Smooth muscle cell (in vitro differentiated cells): Measurements from ENCODE around the gene MTCH1. TPM values are rescaled to one million over a fixed set of nuclear protein-coding genes. Genes with fewer than 3 reads are reported as not detected.

Experiments
- DNase-seq: peaks from one replicate; lab custom pipeline; 2025; ENCODE audit not compliant: unreplicated experiment; lab: John Stamatoyannopoulos, UW
- H2AFZ ChIP-seq: fragments of 200-600 bp; sonication (generic); 2 replicates; pipeline ENCODE4 v1.6.0; 2016; ENCODE audit warnings: antibody characterized with exemption, low read depth, mild to moderate bottlenecking
- H3F3A ChIP-seq: fragments of 200-600 bp; sonication (generic); 2 replicates; pipeline ENCODE4 v1.6.0; 2017; ENCODE audit warnings: antibody characterized with exemption, low read depth
- H3K27ac ChIP-seq: fragments of 200-600 bp; sonication (generic); 2 replicates; pipeline ENCODE4 v1.5.1; 2016; ENCODE audit warnings: low read depth, mild to moderate bottlenecking
- H3K27me3 ChIP-seq: fragments of 200-600 bp; sonication (generic); 2 replicates; pipeline ENCODE4 v1.6.1; 2016; ENCODE audit warnings: low read depth, mild to moderate bottlenecking
- H3K36me3 ChIP-seq: fragments of 200-600 bp; sonication (generic); 2 replicates; pipeline ENCODE4 v1.5.1; 2016; ENCODE audit warnings: low read depth
- H3K4me1 ChIP-seq: fragments of 200-600 bp; sonication (generic); 2 replicates; pipeline ENCODE4 v1.5.1; 2016; ENCODE audit warnings: low read depth
- H3K4me2 ChIP-seq: fragments of 200-600 bp; sonication (generic); 2 replicates; pipeline ENCODE4 v1.6.0; 2016; ENCODE audit warnings: mild to moderate bottlenecking
- H3K4me3 ChIP-seq: fragments of 200-600 bp; sonication (generic); 2 replicates; pipeline ENCODE4 v1.5.1; 2016; ENCODE audit warnings: mild to moderate bottlenecking
- H3K79me2 ChIP-seq: fragments of 200-600 bp; sonication (generic); 2 replicates; pipeline ENCODE4 v1.6.0; 2016; ENCODE audit warnings: low read depth, mild to moderate bottlenecking
- H3K9ac ChIP-seq: fragments of 200-600 bp; sonication (generic); 2 replicates; pipeline ENCODE4 v1.6.0; 2016; ENCODE audit warnings: low read depth
- H3K9me3 ChIP-seq: fragments of 200-600 bp; sonication (generic); replicated peaks from 2 replicates; pipeline ENCODE4 v1.5.1; 2016; ENCODE audit warnings: low read depth
- H4K20me1 ChIP-seq: fragments of 200-600 bp; sonication (generic); 2 replicates; pipeline ENCODE4 v1.6.0; 2016; ENCODE audit warnings: low read depth
- WGBS: methylation state at CpG from one replicate; pipeline ENCODE4 v1.1.7; 2016; ENCODE audit warnings: low lambda C conversion rate; 5-methylcytosine and 5-hydroxymethylcytosine counted together
- polyA plus RNA-seq: library from polyadenylated mRNA; unstranded; fragments of >200 nt; fragmentation: Nextera tagmentation; extraction: Ambion mirVana; gene quantifications from 2 replicates; pipeline ENCODE4 v1.2.1, GENCODE V29; 2016
- total RNA-seq: library from RNA; depleted of rRNA; stranded (reverse); fragments of >200 nt; gene quantifications from 2 replicates; pipeline ENCODE4 v1.2.3, GENCODE V29; 2014
- TF ChIP-seq, protein P1 (sequence below): fragments of 200-600 bp; sonication (generic); IDR thresholded peaks from 2 replicates; pipeline ENCODE4 v1.5.1; 2017; ENCODE audit warnings: borderline replicate concordance, mild to moderate bottlenecking, antibody characterized with exemption; ENCODE audit not compliant: insufficient read depth, poor library complexity, severe bottlenecking

Gene MTCH1
- total and polyA plus RNA-seq, 2 experiments from 2014 or later, result 200 to 517 TPM

DNA sequence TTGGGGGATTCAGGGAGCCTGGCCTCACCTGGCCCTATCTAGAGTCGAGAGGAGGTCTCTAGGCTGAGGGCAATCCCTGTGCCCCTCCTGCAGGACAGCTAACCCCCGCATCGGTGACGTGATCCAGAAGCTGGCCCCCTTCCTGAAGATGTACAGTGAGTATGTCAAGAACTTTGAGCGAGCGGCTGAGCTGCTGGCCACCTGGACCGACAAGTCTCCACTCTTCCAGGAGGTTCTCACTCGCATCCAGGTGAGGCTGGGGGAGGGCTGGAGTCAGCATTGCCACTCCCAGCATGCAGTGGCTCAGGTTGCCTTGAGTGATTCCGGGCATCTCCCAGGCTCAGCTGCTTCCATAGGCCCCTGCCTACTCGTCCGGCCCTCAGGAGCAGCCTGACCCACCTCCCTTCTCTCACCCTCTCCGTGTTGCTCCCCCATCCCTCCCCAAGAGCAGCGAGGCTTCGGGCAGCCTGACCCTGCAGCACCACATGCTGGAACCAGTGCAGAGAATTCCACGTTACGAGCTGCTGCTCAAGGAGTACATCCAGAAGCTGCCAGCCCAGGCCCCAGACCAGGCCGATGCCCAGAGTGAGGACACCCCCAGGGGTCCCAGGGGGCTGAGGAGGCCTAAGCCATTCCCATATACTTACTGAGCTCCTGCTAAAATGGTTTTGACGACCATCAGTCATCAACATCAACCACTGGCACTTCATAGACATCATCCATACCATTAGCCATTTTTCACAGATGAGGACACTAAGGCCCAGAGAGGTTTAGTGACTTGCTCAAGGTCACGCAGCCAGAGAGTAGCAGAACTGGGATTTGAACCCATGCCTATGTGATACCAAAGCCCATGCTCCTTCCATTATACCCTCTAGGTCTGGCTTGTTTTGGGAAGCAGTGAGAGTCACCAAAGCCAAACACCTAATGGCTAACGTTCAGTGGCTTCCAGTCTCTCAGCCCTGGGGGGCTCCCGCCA is 27.8 kb upstream of the MTCH1 start:
- no peak overlapping the region for H3K27ac ChIP-seq
- no peaks in the 10 kb centered on the region for H3K4me1 ChIP-seq
- no peaks in the 10 kb centered on the region for H3F3A ChIP-seq
- no peak overlapping the region for H3K4me2 ChIP-seq
- H3K9me3 ChIP-seq, result no peaks in the 10 kb centered on the region
- DNase-seq, result no peak
- H2AFZ ChIP-seq, result no peak overlapping the region
- no peaks in the 10 kb centered on the region for H3K36me3 ChIP-seq
- H3K9ac ChIP-seq, result no peak overlapping the region
- TF ChIP-seq, protein P1, sequence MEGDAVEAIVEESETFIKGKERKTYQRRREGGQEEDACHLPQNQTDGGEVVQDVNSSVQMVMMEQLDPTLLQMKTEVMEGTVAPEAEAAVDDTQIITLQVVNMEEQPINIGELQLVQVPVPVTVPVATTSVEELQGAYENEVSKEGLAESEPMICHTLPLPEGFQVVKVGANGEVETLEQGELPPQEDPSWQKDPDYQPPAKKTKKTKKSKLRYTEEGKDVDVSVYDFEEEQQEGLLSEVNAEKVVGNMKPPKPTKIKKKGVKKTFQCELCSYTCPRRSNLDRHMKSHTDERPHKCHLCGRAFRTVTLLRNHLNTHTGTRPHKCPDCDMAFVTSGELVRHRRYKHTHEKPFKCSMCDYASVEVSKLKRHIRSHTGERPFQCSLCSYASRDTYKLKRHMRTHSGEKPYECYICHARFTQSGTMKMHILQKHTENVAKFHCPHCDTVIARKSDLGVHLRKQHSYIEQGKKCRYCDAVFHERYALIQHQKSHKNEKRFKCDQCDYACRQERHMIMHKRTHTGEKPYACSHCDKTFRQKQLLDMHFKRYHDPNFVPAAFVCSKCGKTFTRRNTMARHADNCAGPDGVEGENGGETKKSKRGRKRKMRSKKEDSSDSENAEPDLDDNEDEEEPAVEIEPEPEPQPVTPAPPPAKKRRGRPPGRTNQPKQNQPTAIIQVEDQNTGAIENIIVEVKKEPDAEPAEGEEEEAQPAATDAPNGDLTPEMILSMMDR, result no peak
- no peaks in the 10 kb centered on the region for H4K20me1 ChIP-seq
- H3K27me3 ChIP-seq, result no peaks in the 10 kb centered on the region
- 94% methylated on average over 21 of the region's 21 CpGs for WGBS
- H3K4me3 ChIP-seq, result no peak overlapping the region
- H3K79me2 ChIP-seq, result no peaks in the 10 kb centered on the region

DNA sequence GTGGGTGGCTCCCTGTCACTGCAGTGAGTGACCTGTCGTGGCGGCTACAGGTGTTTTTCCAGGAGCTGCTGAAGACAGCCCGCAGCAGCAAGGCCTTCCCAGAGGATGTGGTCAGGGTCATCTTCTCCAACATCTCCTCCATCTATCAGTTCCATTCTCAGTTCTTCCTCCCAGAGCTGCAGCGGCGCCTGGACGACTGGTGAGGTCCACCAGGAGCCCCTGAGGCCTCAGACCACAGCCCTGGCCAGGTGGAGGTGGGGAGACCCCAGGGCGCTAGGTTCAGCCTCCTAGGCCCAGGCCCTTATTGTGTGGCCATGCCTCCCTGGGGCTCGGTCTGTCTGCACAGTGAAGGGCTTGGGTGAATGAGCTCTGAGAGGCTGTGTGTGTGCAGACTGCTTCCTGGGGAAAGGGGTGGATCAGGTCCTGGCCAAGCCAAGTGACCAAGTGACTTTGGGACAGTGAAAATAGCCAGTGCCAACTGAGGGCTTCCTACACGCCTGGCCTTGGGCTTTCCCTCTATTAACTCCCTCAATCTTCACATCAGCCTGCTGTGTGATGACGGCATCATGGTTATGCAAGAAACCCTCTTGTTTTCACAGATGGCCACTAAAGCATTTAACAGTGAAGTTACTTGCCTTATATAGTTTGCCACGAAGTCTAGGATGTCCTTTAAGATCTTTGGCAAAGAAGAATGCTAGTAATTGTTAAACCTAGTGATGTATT is 25.8 kb upstream of the MTCH1 start:
- H3K79me2 ChIP-seq, result no peaks in the 10 kb centered on the region
- no peaks in the 10 kb centered on the region for H3K27me3 ChIP-seq
- peak overlapping the region; percentile 20 for H3K27ac ChIP-seq
- H3K9ac ChIP-seq, result no peak overlapping the region
- no peaks in the 10 kb centered on the region for H3K9me3 ChIP-seq
- no peaks in the 10 kb centered on the region for H4K20me1 ChIP-seq
- DNase-seq, result no peak
- TF ChIP-seq, protein P1, result no peak
- no peak overlapping the region for H3K4me3 ChIP-seq
- 73% methylated on average over 11 of the region's 11 CpGs for WGBS
- H3K36me3 ChIP-seq, result no peaks in the 10 kb centered on the region
- H2AFZ ChIP-seq, result no peak overlapping the region
- H3K4me1 ChIP-seq, result no peaks in the 10 kb centered on the region
- H3F3A ChIP-seq, result no peaks in the 10 kb centered on the region
- no peak overlapping the region for H3K4me2 ChIP-seq

DNA sequence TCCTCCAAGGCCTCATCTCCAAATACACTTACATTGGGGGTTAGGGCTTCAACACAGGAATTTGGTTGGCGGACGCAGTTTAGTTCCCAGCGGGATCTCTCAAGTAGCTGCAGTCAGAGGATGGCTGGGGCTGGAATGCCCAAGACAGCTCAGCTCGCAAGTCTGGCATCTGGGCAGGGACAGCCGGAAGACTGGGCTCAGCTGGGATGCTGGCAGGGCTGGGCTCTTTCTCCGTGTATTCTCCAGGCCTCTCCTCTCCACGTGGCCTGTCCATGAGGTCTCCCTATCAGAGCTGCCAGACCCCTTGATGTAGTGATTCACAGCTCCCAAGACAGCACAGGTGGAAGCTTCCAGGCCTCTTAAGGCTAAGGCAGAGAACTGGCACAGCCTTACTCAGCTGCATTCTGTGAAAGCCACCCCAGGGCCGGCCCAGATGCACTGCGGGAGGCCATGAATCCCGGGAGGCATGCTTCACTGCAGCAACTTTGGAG is 24.5 kb upstream of the MTCH1 start:
- H3K4me2 ChIP-seq, result no peak overlapping the region
- no peak for DNase-seq
- TF ChIP-seq, protein P1, result no peak
- H3K9me3 ChIP-seq, result no peaks in the 10 kb centered on the region
- no peaks in the 10 kb centered on the region for H3K79me2 ChIP-seq
- H3K27ac ChIP-seq, result no peak overlapping the region
- 94% methylated on average over 10 of the region's 10 CpGs for WGBS
- H3K4me3 ChIP-seq, result no peak overlapping the region
- H3K27me3 ChIP-seq, result no peaks in the 10 kb centered on the region
- H3K36me3 ChIP-seq, result no peaks in the 10 kb centered on the region
- no peak overlapping the region for H3K9ac ChIP-seq
- H4K20me1 ChIP-seq, result no peaks in the 10 kb centered on the region
- H3F3A ChIP-seq, result no peaks in the 10 kb centered on the region
- no peaks in the 10 kb centered on the region for H3K4me1 ChIP-seq
- H2AFZ ChIP-seq, result no peak overlapping the region
